Liver (tissue), 9 donors: Measurements from ENCODE around the gene AKAP13. TPM values are rescaled to one million over a fixed set of nuclear protein-coding genes. Genes with fewer than 3 reads are reported as not detected.

Experiments used
- DNase-seq: peaks from one replicate; pipeline ENCODE4 v3.0.0-alpha.2; 2017; ENCODE audit warnings: low spot score
- H3K27ac ChIP-seq, 2 donors: one replicate each; pipeline ENCODE4 v1.7.0; 2013; ENCODE audit warnings: inconsistent platforms in 2 of 2, low read length in 2 of 2, control low read depth in 1 of 2, low read depth in 1 of 2, mild to moderate bottlenecking in 1 of 2
- H3K27me3 ChIP-seq, 4 donors: one replicate each; pipeline versions ENCODE4 v1.6.1 to v1.7.0; 2013; ENCODE audit warnings: low read length in 3 of 4, inconsistent platforms in 1 of 4, mild to moderate bottlenecking in 1 of 4, moderate library complexity in 1 of 4; ENCODE audit not compliant: control insufficient read depth in 4 of 4, insufficient read depth in 4 of 4
- H3K36me3 ChIP-seq, 4 donors: one replicate each; pipeline versions ENCODE4 v1.6.1 to v1.7.0; 2013; ENCODE audit warnings: low read length in 3 of 4, mild to moderate bottlenecking in 3 of 4, low read depth in 1 of 4, moderate library complexity in 1 of 4; ENCODE audit not compliant: control insufficient read depth in 4 of 4, insufficient read depth in 3 of 4
- H3K4me1 ChIP-seq, 4 donors: one replicate each; pipeline versions ENCODE4 v1.6.1 to v1.7.0; 2013; ENCODE audit warnings: low read length in 3 of 4, mild to moderate bottlenecking in 3 of 4, moderate library complexity in 1 of 4; ENCODE audit not compliant: control insufficient read depth in 4 of 4, insufficient read depth in 4 of 4
- H3K4me3 ChIP-seq, 3 donors: one replicate each; pipeline versions ENCODE4 v1.6.1 to v1.7.0; 2013; ENCODE audit warnings: low read length in 3 of 3, control low read depth in 1 of 3, low read depth in 1 of 3, mild to moderate bottlenecking in 1 of 3
- H3K9ac ChIP-seq, 2 donors: one replicate each; pipeline ENCODE4 v1.7.0; 2013; ENCODE audit warnings: low read length in 2 of 2, mild to moderate bottlenecking in 2 of 2, moderate library complexity in 2 of 2, control low read depth in 1 of 2, low read depth in 1 of 2
- H3K9me3 ChIP-seq, 4 donors: one replicate each; pipeline versions ENCODE4 v1.6.1 to v1.7.0; 2013; ENCODE audit warnings: low read length in 3 of 4; ENCODE audit not compliant: control insufficient read depth in 4 of 4
- CTCF ChIP-seq: fragments of 150-350 bp; IDR thresholded peaks from 2 replicates; pipeline ENCODE4 v1.5.1; 2017; ENCODE audit warnings: improper control_type of control experiment, low read depth, low read length; ENCODE audit not compliant: missing input control
- EGR1 ChIP-seq, 2 donors: IDR thresholded peaks; 2 replicates each; pipeline ENCODE4 v1.6.1; 2016 to 2018; ENCODE audit warnings: antibody characterized with exemption in 2 of 2, low read depth in 2 of 2
- FOXA1 ChIP-seq: IDR thresholded peaks from 2 replicates; pipeline ENCODE4 v1.6.1; 2016; ENCODE audit warnings: antibody characterized with exemption
- FOXA2 ChIP-seq: IDR thresholded peaks from 2 replicates; pipeline ENCODE4 v1.6.1; 2016; ENCODE audit warnings: antibody characterized with exemption
- GABPA ChIP-seq, 2 donors: IDR thresholded peaks in 1 of 2; conservative IDR thresholded peaks in 1 of 2; 2 replicates each; pipeline ENCODE4 v1.6.1; 2016; ENCODE audit warnings: antibody characterized with exemption in 2 of 2, mild to moderate bottlenecking in 1 of 2, moderate library complexity in 1 of 2
- HNF4A ChIP-seq, 2 donors: conservative IDR thresholded peaks; 2 replicates each; pipeline ENCODE4 v1.6.1; 2016; ENCODE audit warnings: antibody characterized with exemption in 2 of 2, mild to moderate bottlenecking in 2 of 2
- HNF4G ChIP-seq: IDR thresholded peaks from 2 replicates; pipeline ENCODE4 v1.6.1; 2016; ENCODE audit warnings: antibody characterized with exemption
- JUND ChIP-seq, 2 donors: IDR thresholded peaks; 2 replicates each; pipeline ENCODE4 v1.6.1; 2016; ENCODE audit warnings: antibody characterized with exemption in 2 of 2
- MAX ChIP-seq: IDR thresholded peaks from 2 replicates; pipeline ENCODE4 v1.6.1; 2016; ENCODE audit warnings: antibody characterized with exemption
- RAD21 ChIP-seq, 2 donors: IDR thresholded peaks; 2 replicates each; pipeline ENCODE4 v1.6.1; 2016; ENCODE audit warnings: antibody characterized with exemption in 2 of 2, mild to moderate bottlenecking in 2 of 2
- RXRA ChIP-seq, 2 donors: IDR thresholded peaks; 2 replicates each; pipeline ENCODE4 v1.6.1; 2017 to 2018; ENCODE audit warnings: antibody characterized with exemption in 2 of 2, mild to moderate bottlenecking in 1 of 2
- TAF1 ChIP-seq: conservative IDR thresholded peaks from 2 replicates; pipeline ENCODE4 v1.6.1; 2016; ENCODE audit warnings: antibody characterized with exemption, mild to moderate bottlenecking
- YY1 ChIP-seq: IDR thresholded peaks from 2 replicates; pipeline ENCODE4 v1.6.1; 2016; ENCODE audit warnings: antibody characterized with exemption, mild to moderate bottlenecking
- ZBTB33 ChIP-seq: IDR thresholded peaks from 2 replicates; pipeline ENCODE4 v1.6.1; 2016; ENCODE audit warnings: antibody characterized with exemption
- WGBS: extraction: QIAGEN DNeasy Blood & Tissue Kit; methylation state at CpG from one replicate; pipeline ENCODE4 v1.1.7; 2013; 5-methylcytosine and 5-hydroxymethylcytosine counted together
- polyA plus RNA-seq, 2 donors: library from polyadenylated mRNA; stranded (reverse) in 1 of 2; unstranded in 1 of 2; fragments of 200-250 nt in 1 of 2; fragments of >200 nt in 1 of 2; fragmentation: Nextera tagmentation in 1 of 2; extraction: Ambion mirVana in 1 of 2; gene quantifications; one replicate each; pipeline versions ENCODE4 v1.2.1 to v1.2.3, GENCODE V29; 2013 to 2015
- total RNA-seq, 2 donors: library from RNA; depleted of rRNA; stranded (reverse); fragments of >200 nt; gene quantifications; one replicate each; pipeline ENCODE4 v1.2.3, GENCODE V29; 2014
- donor health status: healthy.
- donor health status: healthy.
- donor health status: healthy.
- donor health status: healthy.
- donor health status: healthy.

Gene AKAP13
- total and polyA plus RNA-seq, 4 donors = 18.6 to 92.3 (median 37.4) TPM

DNA sequence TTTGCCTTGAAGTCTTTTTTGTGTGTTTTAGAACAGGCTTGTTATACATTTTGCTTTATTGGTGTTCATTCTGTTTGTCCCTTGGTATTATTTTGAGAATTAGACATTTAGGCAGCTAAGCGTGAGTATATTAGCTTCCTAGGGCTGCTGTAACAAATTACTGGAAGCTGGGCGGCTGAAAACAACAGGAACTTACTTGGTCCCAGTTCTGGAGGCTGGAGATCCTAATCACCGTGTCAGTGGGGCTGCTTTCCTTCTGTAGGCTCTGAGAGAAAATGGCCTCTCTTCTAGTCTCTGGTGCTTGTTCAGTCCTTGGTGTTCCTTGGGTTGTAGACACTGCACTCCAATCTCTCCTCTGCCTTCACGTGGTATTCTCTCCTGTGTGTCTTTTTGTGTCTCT is 272.1 kb downstream of the AKAP13 start (continued):
- TF ChIP-seq MAX = no peak
- no peak for TF ChIP-seq RAD21 (IDR thresholded peaks at IDR 0.05)
- no peak for TF ChIP-seq CTCF
- TF ChIP-seq HNF4A (conservative IDR thresholded peaks at IDR 0.05) = no peak

DNA sequence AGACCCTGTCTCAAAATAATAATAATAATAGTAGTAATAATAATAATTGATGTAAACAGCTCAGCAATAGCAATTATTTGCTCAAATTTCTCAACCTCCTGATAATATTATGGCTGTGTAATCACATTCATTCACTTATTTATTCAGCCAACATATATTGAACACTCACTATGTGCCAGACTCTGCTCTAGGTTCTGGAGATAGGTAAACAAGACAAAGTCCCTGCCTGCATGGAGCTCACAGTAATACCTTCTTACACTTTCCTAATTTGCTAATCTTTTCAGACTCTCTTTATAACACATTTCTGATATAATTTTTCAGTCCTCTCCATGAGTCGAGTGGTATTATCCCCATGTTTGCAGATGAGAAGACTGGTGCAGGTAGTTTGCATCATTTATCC is 276.7 kb downstream of the AKAP13 start:
- Histone ChIP-seq H3K4me1 (peaks cover 0 to 1% (median 0%) of the 10 kb centered on the region in 4 donors), H3K4me3 (no peak overlapping the region), H3K27ac (no peak overlapping the region), H3K9me3 (no peaks in the 10 kb centered on the region), H3K9ac (no peak overlapping the region), H3K36me3 (peaks cover 10 to 37% (median 27%) of the 10 kb centered on the region in 4 donors), H3K27me3 (no peaks in the 10 kb centered on the region)
- 40% methylated on average over 1 of the region's 1 CpG for WGBS
- TF ChIP-seq JUND (IDR thresholded peaks at IDR 0.05) = peak in 1 of 2 donors; percentile 16
- no peak for TF ChIP-seq ZBTB33
- TF ChIP-seq CTCF = no peak
- no peak for TF ChIP-seq GABPA (IDR thresholded peaks at IDR 0.05 in 1 of 2, conservative IDR thresholded peaks at IDR 0.05 in 1 of 2)
- TF ChIP-seq TAF1 = no peak
- TF ChIP-seq HNF4G = no peak
- peak; percentile 35 for TF ChIP-seq YY1
- TF ChIP-seq FOXA2 = peak; percentile 79
- TF ChIP-seq FOXA1 = peak; percentile 62
- no peak for TF ChIP-seq MAX
- peak in 1 of 2 donors; percentile 78 for TF ChIP-seq HNF4A (conservative IDR thresholded peaks at IDR 0.05)
- peak in 1 of 2 donors; percentile 29 for TF ChIP-seq RXRA (IDR thresholded peaks at IDR 0.05)
- no peak for DNase-seq

GRCh38 chr15:85658816-85659215 is 278.4 kb downstream of the AKAP13 start:
- Histone ChIP-seq H3K4me3 (no peak overlapping the region), H3K4me1 (peaks cover 0 to 1% (median 0%) of the 10 kb centered on the region in 4 donors), H3K36me3 (peaks cover 10 to 42% (median 33%) of the 10 kb centered on the region in 4 donors), H3K9ac (no peak overlapping the region), H3K27ac (no peak overlapping the region), H3K9me3 (no peaks in the 10 kb centered on the region), H3K27me3 (no peaks in the 10 kb centered on the region)
- 97% methylated on average over 3 of the region's 3 CpGs for WGBS
- no peak for TF ChIP-seq EGR1 (IDR thresholded peaks at IDR 0.05; ENCODE audit: low read depth in 2 of 2)
- TF ChIP-seq TAF1 = no peak
- no peak for DNase-seq
